IPS DF 6.9 (cell line): ENCODE measurements around the gene TP53TG5.

Source experiments
- DNase-seq: peaks from one replicate; pipeline ENCODE4 v3.0.0-alpha.2; 2013; ENCODE audit warnings: low read depth, low spot score
- H3K27ac ChIP-seq: one replicate; pipeline ENCODE4 v1.5.1; 2013; ENCODE audit warnings: low read length, control low read depth
- H3K27me3 ChIP-seq: 2 replicates; pipeline ENCODE4 v1.6.1; 2013; ENCODE audit warnings: mild to moderate bottlenecking, low read length; ENCODE audit not compliant: control insufficient read depth, insufficient read depth
- H3K36me3 ChIP-seq: 2 replicates; pipeline ENCODE4 v1.6.1; 2013; ENCODE audit warnings: low read length; ENCODE audit not compliant: control insufficient read depth, insufficient read depth
- H3K4me1 ChIP-seq: 2 replicates; pipeline ENCODE4 v1.6.1; 2013; ENCODE audit warnings: low read length; ENCODE audit not compliant: control insufficient read depth, insufficient read depth
- H3K4me3 ChIP-seq: 2 replicates; pipeline ENCODE4 v1.5.1; 2013; ENCODE audit warnings: mild to moderate bottlenecking, low read length
- H3K9me3 ChIP-seq: 2 replicates; pipeline ENCODE4 v1.6.1; 2013; ENCODE audit warnings: low read length, inconsistent platforms; ENCODE audit not compliant: control insufficient read depth, insufficient read depth
- WGBS: extraction: QIAGEN DNeasy Blood & Tissue Kit; methylation state at CpG from one replicate; pipeline ENCODE4 v1.1.7; 2013; ENCODE audit warnings: mixed read lengths, missing lambda C conversion rate; ENCODE audit not compliant: insufficient read length, insufficient coverage; 5-methylcytosine and 5-hydroxymethylcytosine counted together

TP53TG5 gene

DNA sequence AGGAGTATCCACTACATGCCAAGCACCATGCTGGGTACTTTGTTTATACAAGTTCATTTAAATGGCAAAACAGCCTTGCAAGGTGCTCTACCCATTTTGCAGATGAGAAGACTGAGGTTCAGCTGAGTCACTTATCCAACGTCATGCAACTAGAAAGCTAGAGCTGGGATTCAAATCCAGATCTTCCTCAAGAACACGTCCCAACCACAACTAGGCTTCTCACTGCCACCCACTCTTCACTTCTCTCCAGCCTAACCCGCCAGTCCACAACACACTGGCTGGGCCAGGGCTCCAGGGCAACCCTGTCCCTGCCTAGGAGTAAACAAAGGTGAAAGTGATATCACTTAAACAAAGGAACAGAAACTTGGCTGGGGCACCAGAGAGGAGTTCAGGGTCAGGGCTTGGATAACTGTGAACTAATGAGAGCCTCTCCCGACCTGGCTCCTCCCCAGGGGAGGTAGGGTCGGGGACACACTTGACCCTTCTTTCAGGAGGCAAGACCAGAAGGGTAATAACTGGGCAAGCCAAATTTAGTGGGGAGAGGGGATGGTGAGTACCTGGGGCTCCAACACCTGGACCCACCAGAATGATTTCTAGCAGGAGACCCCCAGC is 37.8 kb downstream of the TP53TG5 start:
- no peak overlapping the region for H3K4me3 ChIP-seq
- no peak overlapping the region for H3K27ac ChIP-seq
- peaks cover 24% of the 10 kb centered on the region for H3K4me1 ChIP-seq
- WGBS = no CpG with 5 or more reads among the region's 5 CpGs
- no peaks in the 10 kb centered on the region for H3K36me3 ChIP-seq
- H3K27me3 ChIP-seq = no peaks in the 10 kb centered on the region
- no peaks in the 10 kb centered on the region for H3K9me3 ChIP-seq
- no peak for DNase-seq

DNA sequence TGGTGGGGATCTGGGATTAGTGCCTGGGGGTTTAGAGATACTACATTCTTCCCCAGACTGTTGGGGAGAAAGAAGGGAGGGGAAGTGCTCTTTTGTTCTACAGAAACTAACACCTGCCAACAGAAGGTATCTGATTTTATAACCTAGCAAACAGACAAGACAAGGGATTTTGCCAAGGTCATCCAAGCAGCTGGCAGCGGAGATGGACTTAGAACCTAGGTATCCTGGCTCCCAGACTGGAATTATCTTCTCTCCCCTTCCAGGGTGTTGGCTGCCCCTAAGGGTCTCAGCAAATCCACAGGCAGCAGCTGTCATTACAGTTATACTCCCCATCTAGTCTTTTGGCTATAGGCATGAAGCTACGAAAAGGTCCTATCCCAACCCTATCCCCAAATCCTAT is 38.3 kb downstream of the TP53TG5 start:
- no peaks in the 10 kb centered on the region for H3K27me3 ChIP-seq
- DNase-seq = no peak
- no peaks in the 10 kb centered on the region for H3K9me3 ChIP-seq
- H3K27ac ChIP-seq = no peak overlapping the region
- no peaks in the 10 kb centered on the region for H3K36me3 ChIP-seq
- peaks cover 24% of the 10 kb centered on the region for H3K4me1 ChIP-seq
- WGBS = no CpG with 5 or more reads among the region's 2 CpGs
- H3K4me3 ChIP-seq = no peak overlapping the region

DNA sequence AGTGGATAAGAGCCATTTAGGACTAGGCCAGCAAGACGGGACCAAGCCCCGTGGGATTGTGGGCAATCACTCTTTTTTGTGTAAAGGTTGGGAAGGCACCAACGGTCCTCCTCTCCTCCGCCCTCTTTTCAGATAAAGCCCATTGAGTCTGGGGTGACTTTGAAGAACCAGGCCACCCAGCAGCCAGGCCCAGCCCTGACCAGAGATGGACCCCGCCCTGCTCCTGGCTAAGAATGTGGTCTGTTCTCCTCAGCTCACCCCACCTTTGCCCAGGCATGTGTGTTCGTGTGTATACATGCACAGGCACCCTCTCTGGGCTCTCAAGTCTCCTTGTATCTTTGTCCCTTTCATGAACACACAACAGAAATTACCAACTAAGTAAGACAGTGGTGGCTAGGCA is 39.0 kb downstream of the TP53TG5 start:
- no peak for DNase-seq
- Histone ChIP-seq H3K4me1 (peaks cover 24% of the 10 kb centered on the region), H3K27me3 (no peaks in the 10 kb centered on the region), H3K4me3 (no peak overlapping the region), H3K27ac (no peak overlapping the region), H3K9me3 (no peaks in the 10 kb centered on the region), H3K36me3 (no peaks in the 10 kb centered on the region)
- WGBS = no CpG with 5 or more reads among the region's 6 CpGs

DNA sequence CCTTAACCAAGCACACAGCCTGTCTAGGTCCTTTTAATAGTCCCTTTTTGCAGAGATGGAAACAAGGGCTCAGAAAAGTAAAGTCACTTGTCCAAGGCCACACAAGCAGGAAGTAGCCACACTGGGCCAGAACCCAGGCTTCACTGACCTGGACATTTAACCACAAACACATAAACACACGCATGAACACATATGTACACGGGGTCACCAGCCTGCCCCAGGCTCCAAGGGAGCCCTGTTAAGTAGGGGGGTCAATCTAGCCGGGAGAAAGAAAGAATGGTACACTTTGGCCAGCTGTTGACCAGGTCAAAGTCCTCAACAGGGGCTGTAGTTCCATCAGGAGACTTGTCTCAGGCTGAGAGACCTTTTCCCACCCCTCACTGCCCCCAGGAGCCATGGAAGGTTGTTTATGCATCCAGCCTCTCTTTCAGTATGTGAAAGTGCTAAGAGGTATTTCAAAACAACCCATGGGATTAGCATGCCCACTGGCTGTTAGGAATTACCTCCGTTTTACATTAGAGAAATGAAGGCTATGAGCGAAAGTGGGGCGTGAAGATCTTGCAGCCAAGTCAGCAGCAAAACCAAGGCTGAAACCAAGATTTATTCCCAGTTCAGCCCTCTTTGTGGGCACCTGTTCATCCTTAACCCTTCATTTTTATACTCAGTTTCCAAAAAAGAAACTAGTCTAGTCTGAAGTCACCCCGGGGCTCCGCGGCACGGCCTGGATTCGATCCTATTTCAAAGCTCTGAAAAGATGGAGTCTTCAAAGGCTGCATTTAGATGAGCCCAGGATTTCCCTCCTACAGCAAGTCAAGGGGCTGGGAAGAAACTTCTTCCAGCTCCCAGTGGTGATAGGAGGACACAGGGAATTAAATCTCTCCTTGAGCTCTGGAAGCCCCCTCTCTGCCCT is 39.7 kb downstream of the TP53TG5 start:
- Histone ChIP-seq H3K4me3 (no peak overlapping the region), H3K27me3 (no peaks in the 10 kb centered on the region), H3K27ac (no peak overlapping the region), H3K36me3 (no peaks in the 10 kb centered on the region), H3K4me1 (peaks cover 19% of the 10 kb centered on the region), H3K9me3 (no peaks in the 10 kb centered on the region)
- DNase-seq = no peak
- no CpG with 5 or more reads among the region's 11 CpGs for WGBS

DNA sequence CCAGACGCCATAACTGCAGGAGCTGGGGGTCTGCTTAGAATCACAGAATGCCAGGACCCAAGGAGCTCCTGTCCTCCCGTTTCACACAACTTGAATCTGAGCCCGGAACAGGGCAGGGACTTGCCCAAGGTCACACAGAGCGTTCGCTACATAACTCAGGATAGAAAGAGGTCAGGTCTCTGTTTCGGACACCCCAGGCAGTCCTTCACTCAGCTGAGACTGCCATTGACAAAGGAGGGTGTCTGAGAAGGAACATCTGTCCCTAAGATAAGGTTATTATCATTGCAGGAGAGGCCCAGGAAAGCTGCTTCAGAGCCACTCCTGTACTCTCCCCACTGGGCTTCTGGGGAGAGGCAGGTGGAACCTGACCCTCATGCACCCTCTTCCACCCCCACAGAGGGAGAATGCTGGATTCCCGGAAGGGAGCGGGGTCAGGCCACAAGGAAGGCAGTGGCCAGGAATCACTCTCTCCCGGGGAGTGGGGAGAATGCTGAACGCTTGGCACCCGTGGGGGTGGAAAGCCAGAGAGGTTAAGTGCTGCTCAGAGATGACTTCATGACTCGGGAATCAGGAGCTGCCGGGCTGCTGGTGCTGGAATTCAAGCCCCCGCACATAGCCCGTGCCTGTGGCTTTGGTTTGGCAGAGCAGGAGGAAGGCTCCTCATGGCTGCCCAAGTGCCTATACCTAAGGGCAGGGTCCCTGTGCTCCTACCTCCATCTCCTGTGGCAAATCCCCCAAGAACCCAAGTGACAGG is 40.6 kb downstream of the TP53TG5 start:
- no CpG with 5 or more reads among the region's 15 CpGs for WGBS
- Histone ChIP-seq H3K27ac (no peak overlapping the region), H3K36me3 (peaks cover 6% of the 10 kb centered on the region; the same call in 1 of the 2 replicates), H3K27me3 (no peaks in the 10 kb centered on the region), H3K4me3 (no peak overlapping the region), H3K4me1 (peaks cover 19% of the 10 kb centered on the region), H3K9me3 (no peaks in the 10 kb centered on the region)
- DNase-seq = no peak

DNA sequence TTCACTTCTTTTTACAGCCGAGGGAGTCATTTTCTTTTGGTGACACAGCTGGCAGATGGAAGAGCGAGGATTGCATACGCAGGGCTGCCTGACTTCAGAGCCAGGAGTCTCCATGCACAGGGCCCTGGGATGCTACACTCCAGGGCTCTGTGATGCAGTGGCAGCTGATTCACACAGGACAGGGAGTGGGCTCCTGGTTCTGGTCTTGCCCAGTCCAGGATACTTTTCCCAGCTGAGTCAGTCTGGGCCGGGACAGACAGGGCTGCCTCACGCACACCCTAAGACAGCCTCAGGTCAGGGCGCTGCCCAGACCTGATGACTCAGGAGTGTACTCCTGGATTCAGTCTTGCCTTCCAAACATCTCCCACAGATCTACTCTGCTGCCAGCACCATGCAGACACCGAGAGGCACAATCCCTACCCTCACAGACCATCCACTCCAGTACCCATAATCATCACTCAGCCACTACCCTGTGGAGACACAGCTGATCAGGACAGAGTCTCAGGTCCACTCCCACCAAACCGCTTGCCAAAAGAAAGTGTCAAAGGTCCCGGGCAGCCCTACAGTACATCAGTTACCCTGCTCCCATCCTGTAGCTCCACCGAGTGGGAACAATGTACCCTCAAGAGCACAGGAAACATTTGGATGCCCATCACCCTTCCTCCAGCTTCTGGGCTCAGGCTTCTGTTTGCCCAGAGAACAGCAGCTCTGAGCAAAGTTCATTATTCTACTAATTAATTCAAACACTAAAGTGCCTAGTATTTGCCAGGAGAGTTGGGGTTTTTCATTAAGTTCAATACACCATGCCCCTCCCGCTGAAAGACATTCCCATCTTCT is 41.4 kb downstream of the TP53TG5 start:
- DNase-seq = no peak
- WGBS = no CpG with 5 or more reads among the region's 11 CpGs
- H3K27ac ChIP-seq = no peak overlapping the region
- no peaks in the 10 kb centered on the region for H3K9me3 ChIP-seq
- H3K27me3 ChIP-seq = no peaks in the 10 kb centered on the region
- H3K36me3 ChIP-seq = peaks cover 6% of the 10 kb centered on the region; the same call in 1 of the 2 replicates
- peaks cover 14% of the 10 kb centered on the region for H3K4me1 ChIP-seq
- no peak overlapping the region for H3K4me3 ChIP-seq

DNA sequence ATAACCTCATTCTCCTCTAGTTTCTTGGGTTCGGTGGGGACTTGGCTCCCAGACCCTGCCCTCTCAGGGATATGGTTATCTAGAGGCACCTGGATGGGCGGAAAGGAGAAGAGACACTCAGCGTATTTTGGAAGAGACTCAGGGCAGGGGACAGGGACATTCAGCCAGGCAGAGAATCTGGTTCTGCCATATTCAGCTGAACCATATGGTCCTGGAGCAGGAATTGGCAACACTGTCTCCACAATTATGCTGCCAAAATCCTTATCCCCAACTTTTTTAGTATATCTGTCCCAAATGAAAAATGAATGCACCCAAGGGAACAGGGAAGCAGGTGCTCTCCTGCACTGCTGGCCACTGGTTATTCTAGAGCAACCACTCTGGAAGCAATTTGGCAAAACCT is 47.6 kb downstream of the TP53TG5 start:
- no peak overlapping the region for H3K27ac ChIP-seq
- WGBS = no CpG with 5 or more reads among the region's 3 CpGs
- H3K27me3 ChIP-seq = no peaks in the 10 kb centered on the region
- DNase-seq = no peak
- H3K4me1 ChIP-seq = no peaks in the 10 kb centered on the region
- H3K36me3 ChIP-seq = peaks cover 11% of the 10 kb centered on the region; the same call in 1 of the 2 replicates
- no peak overlapping the region for H3K4me3 ChIP-seq
- H3K9me3 ChIP-seq = no peaks in the 10 kb centered on the region

DNA sequence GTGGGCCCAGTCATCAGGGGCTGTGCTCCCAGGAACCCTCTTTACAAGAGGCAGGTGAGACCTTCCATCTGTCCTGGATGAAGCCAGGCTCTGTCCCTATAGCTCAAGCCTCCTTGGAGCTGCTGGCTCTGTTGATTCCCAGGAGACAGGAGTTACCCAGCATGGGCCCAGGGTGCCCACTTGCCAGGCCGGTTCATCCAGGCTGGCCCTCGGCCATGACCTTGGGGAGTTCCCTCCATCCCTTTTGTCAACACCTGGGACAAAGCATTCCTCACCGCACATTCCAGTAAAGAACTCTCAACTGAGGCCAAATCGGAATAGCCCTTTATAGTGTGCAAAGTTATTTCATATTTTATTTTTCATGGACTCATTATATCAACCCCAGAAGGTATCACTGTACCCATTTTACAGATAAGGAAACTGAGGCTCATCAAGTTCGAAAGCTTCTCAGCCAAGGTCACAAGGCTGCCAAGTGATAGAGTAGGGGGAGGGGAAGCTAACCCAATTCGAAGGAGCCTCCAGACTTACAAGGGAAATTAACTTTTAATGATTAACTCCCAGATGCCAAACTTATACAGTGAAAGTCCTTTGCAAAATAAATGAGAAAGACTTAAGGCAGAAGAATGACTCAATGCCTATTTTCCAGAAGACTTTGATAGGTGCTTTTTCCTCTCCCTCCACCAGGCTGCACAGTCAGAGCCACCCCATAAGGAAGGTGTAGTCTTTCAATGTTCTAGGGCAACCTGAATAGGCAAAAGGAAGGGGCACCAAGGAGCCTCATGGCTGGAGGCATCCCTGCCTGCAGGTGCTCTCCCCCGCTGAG is 48.4 kb downstream of the TP53TG5 start:
- no peak overlapping the region for H3K27ac ChIP-seq
- no peak for DNase-seq
- WGBS = no CpG with 5 or more reads among the region's 7 CpGs
- peaks cover 14% of the 10 kb centered on the region; the same call in 1 of the 2 replicates for H3K36me3 ChIP-seq
- H3K4me3 ChIP-seq = no peak overlapping the region
- H3K27me3 ChIP-seq = no peaks in the 10 kb centered on the region
- H3K4me1 ChIP-seq = no peaks in the 10 kb centered on the region
- no peaks in the 10 kb centered on the region for H3K9me3 ChIP-seq

DNA sequence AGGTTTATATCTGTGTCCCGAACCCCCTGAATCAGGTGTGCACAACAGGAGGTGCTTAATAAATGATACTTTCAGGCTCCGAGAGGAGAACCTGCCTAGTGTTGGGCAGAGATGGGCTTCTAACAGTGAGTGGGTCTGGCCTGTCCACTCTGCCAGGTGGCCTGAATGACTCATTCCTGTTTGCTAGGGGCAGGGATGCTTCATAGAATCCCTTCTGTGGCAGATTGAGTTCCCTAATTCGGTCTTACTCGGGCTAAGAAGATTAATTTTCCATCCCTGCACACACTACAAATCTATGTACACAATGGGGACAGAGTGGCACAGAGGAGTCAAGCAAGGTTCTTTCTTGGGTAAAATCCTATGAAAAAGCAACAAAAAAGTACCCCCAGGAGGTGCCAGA is 49.7 kb downstream of the TP53TG5 start:
- no peak for DNase-seq

More for the DNA sequence above, 49.7 kb downstream of the TP53TG5 start:
- Histone ChIP-seq H3K4me3 (no peak overlapping the region), H3K4me1 (no peaks in the 10 kb centered on the region), H3K9me3 (no peaks in the 10 kb centered on the region), H3K36me3 (peaks cover 14% of the 10 kb centered on the region; the same call in 1 of the 2 replicates), H3K27ac (no peak overlapping the region), H3K27me3 (no peaks in the 10 kb centered on the region)
- no CpG with 5 or more reads among the region's 4 CpGs for WGBS
